ENCODE results near the gene FAT1. TPM values are rescaled to one million over a fixed set of nuclear protein-coding genes. Genes with fewer than 3 reads are reported as not detected.

The FAT1 gene
- polyA plus RNA-seq, 1 experiment, result 422 TPM

DNA sequence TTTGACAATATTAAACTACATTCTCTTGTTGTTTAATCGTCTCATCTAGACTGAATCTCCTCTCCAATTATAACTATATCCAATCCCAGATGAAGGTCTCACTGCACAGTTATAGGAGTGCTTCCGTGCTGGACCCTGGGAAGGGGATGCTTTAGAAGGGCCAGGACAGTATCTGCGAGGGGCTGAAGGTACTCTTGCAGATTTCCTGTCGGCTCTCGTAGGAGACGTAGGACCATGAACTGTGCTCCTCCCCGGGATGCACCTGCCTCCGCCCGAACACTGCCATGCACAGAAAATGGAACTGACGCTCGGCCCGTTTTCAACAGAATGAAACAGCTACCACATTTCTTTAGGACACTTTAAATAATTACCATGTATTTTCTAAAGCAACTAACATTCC lies 39.4 kb downstream of the FAT1 start:
- Histone ChIP-seq H3K27me3 (ENCODE audit: control insufficient read depth, insufficient read depth, low read length) (no peaks in the 10 kb centered on the region), H3K27ac (ENCODE audit: low read depth, low read length) (no peak overlapping the region), H3K9me3 (ENCODE audit: control insufficient read depth, insufficient read depth, low read length) (no peaks in the 10 kb centered on the region), H3K4me3 (ENCODE audit: low read depth, low read length) (no peak overlapping the region)
- no peak for DNase-seq (ENCODE audit: low read depth, low spot score)
- TF ChIP-seq, protein P1, sequence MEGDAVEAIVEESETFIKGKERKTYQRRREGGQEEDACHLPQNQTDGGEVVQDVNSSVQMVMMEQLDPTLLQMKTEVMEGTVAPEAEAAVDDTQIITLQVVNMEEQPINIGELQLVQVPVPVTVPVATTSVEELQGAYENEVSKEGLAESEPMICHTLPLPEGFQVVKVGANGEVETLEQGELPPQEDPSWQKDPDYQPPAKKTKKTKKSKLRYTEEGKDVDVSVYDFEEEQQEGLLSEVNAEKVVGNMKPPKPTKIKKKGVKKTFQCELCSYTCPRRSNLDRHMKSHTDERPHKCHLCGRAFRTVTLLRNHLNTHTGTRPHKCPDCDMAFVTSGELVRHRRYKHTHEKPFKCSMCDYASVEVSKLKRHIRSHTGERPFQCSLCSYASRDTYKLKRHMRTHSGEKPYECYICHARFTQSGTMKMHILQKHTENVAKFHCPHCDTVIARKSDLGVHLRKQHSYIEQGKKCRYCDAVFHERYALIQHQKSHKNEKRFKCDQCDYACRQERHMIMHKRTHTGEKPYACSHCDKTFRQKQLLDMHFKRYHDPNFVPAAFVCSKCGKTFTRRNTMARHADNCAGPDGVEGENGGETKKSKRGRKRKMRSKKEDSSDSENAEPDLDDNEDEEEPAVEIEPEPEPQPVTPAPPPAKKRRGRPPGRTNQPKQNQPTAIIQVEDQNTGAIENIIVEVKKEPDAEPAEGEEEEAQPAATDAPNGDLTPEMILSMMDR (IDR thresholded peaks at IDR 0.05; ENCODE audit: low read depth, low read length), result no peak
- ChIA-PET CTCF (no interaction called here), POLR2A (no interaction called here)

DNA sequence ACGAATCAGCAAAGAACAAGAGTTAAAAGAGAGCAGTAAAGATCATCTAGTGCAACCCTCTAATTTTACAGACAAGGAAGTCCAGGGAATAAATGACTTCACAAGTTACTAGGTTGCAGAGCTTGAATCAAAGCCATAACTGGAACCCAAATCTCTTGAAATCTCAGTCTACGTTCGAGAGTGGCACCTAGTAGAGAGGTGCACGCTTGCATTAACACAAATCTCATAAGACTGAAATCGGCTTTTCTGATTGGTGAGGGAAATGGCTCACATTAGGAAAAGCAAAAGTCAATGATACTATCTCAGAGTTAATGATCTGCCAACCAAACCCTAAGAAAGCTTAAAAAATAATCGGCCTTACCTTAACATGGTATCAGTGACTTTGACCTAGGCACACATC lies 43.0 kb downstream of the FAT1 start:
- Histone ChIP-seq H3K27me3 (ENCODE audit: control insufficient read depth, insufficient read depth, low read length) (no peaks in the 10 kb centered on the region), H3K9me3 (ENCODE audit: control insufficient read depth, insufficient read depth, low read length) (no peaks in the 10 kb centered on the region), H3K4me3 (ENCODE audit: low read depth, low read length) (no peak overlapping the region), H3K27ac (ENCODE audit: low read depth, low read length) (no peak overlapping the region)
- CTCF ChIA-PET, result no interaction called here
- POLR2A ChIA-PET, result no interaction called here
- TF ChIP-seq, protein P1 (IDR thresholded peaks at IDR 0.05; ENCODE audit: low read depth, low read length), result no peak
- DNase-seq (ENCODE audit: low read depth, low spot score), result no peak

DNA sequence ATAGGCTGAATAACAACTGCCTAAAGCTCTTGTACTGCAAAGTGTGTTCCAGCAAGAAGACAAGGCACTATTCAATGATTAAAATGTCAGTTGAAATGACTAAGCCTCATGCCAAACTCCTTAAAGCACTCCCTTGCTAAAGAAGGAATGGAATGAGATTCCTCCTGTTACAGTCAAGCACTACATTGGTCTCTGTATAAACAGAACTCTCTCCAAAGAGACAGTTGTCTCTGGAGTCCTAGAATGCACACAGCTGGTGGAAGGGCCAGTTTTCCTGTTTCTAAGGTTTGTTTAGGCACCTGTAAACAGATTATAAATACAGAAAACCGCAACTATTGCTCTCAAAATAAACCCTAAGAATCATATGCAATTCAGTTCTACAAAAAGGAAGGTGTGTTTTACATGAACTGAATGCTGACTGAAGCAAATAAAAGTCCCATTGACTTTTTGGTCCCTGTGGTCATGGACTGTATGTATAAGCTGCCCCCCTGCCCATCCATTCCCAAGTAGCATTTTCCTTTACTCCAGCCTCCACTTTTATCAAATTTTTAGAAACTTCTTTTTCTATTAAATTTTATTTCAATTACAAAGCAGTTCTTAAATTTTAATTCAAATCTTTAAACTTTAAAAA lies 47.0 kb downstream of the FAT1 start:
- Histone ChIP-seq H3K9me3 (ENCODE audit: control insufficient read depth, insufficient read depth, low read length) (no peaks in the 10 kb centered on the region), H3K27ac (ENCODE audit: low read depth, low read length) (no peak overlapping the region), H3K4me3 (ENCODE audit: low read depth, low read length) (no peak overlapping the region), H3K27me3 (ENCODE audit: control insufficient read depth, insufficient read depth, low read length) (no peaks in the 10 kb centered on the region)
- peak; percentile 95 for DNase-seq (ENCODE audit: low read depth, low spot score)
- TF ChIP-seq, protein P1 (IDR thresholded peaks at IDR 0.05; ENCODE audit: low read depth, low read length), result no peak
- ChIA-PET POLR2A (interaction anchor here (0.6 to 1.5 kb wide), 3 partner anchors 9 to 986 kb away, joined by 3 to 9 read pairs (median 5); no protein-coding TSS in a partner anchor), CTCF (no interaction called here)

DNA sequence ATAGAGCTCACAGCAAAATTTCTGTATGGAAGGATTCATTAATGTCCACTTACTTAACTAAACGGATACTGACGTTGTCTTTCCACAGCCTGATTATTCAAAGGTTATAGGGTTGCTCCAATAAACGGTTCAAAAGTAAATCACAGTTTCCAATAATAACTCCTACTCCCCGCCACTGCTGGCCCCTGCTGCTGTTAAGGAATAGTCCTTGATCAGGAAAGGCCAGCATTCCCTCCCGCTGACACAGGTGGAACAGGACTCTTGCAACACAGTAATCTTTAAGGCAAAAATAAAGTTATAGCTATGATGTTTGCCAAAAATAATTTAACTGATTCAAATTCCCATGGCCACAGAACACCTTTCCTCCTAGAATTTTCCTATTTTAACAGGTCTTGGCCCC lies 53.9 kb downstream of the FAT1 start:
- POLR2A ChIA-PET, result interaction anchor here (0.5 to 1.0 kb wide), 3 partner anchors 14 to 54 kb away, joined by 3 to 6 read pairs (median 4); partner anchors contain the start of gene FAT1
- CTCF ChIA-PET, result interaction anchor here (0.6 to 1.8 kb wide), 16 partner anchors 8 to 938 kb away, joined by 3 to 8 read pairs (median 3); no protein-coding TSS in a partner anchor
- no peaks in the 10 kb centered on the region for H3K27me3 ChIP-seq (ENCODE audit: control insufficient read depth, insufficient read depth, low read length)
- H3K4me3 ChIP-seq (ENCODE audit: low read depth, low read length), result no peak overlapping the region
- no peak for DNase-seq (ENCODE audit: low read depth, low spot score)
- H3K27ac ChIP-seq (ENCODE audit: low read depth, low read length), result peak overlapping the region; percentile 49
- TF ChIP-seq, protein P1 (IDR thresholded peaks at IDR 0.05; ENCODE audit: low read depth, low read length), result no peak
- H3K9me3 ChIP-seq (ENCODE audit: control insufficient read depth, insufficient read depth, low read length), result peaks cover 2% of the 10 kb centered on the region; the same call in 1 of the 2 replicates

DNA sequence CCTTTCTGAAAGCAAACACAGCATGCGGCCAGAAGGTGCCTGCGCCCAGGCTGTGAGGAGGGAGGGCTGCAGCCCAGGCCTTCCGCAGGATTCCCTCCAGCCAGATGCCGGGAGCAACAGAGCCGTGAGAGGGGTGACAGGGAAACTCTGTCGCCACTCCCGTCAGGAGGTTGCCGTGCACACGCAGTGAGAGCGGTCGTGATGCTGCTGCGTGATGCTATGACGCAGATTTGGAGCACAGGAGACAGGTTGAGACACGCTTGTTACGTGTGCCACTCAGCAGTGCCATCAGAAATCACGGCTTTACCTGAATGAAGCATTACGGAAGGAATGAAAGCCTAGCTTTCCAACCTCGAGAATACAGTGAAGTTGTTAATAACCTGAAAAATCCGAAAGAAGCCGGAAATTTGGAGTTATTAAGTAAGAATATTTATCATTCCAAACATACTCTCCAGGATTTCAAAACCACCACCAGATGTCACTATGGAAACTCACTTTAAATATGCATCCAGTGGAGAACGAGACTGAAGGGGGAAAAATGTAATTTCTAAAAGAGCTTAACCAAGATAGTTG lies 54.4 kb downstream of the FAT1 start:
- Histone ChIP-seq H3K9me3 (ENCODE audit: control insufficient read depth, insufficient read depth, low read length) (peaks cover 2% of the 10 kb centered on the region; the same call in 1 of the 2 replicates), H3K27me3 (ENCODE audit: control insufficient read depth, insufficient read depth, low read length) (no peaks in the 10 kb centered on the region), H3K4me3 (ENCODE audit: low read depth, low read length) (no peak overlapping the region), H3K27ac (ENCODE audit: low read depth, low read length) (peak overlapping the region; percentile 69)
- TF ChIP-seq, protein P1 (IDR thresholded peaks at IDR 0.05; ENCODE audit: low read depth, low read length), result peak; percentile 46
- POLR2A ChIA-PET, result interaction anchor here (0.5 to 1.0 kb wide), 3 partner anchors 14 to 55 kb away, joined by 3 to 6 read pairs (median 4); partner anchors contain the start of gene FAT1
- DNase-seq (ENCODE audit: low read depth, low spot score), result peak; percentile 34
- CTCF ChIA-PET, result interaction anchor here (0.6 to 1.8 kb wide), 15 partner anchors 7 to 939 kb away, joined by 3 to 8 read pairs (median 3); no protein-coding TSS in a partner anchor
